ENCODE results near the gene VTN. TPM values are rescaled to one million over a fixed set of nuclear protein-coding genes. Genes with fewer than 3 reads are reported as not detected.

VTN gene
- total and polyA plus RNA-seq, 2 donors (not counting 3 experiments of a cell fraction or from before 2014, with no cell fraction given) = 1.1 TPM; not detected in 1

- no TSS peak for BruUV-seq (replicated peaks)
- no peak for TF ChIP-seq POLR2A (IDR thresholded peaks at IDR 0.05; ENCODE audit: low read depth, low read length)
- TF ChIP-seq EZH2 (IDR thresholded peaks at IDR 0.05; ENCODE audit: borderline replicate concordance, low read depth, low read length, severe bottlenecking) = no peak
- no peak for TF ChIP-seq POLR2AphosphoS5 (IDR thresholded peaks at IDR 0.05; ENCODE audit: insufficient read depth, low read depth, low read length)
Observed at GRCh38 chr17:28399808-28400207, 29.7 kb upstream of the VTN start.

GRCh38 chr17:28398280-28398981, 28.3 kb upstream of the VTN start:
- H3K79me2 ChIP-seq (ENCODE audit: control insufficient read depth, insufficient read depth, low read length) = no peaks in the 10 kb centered on the region
- H3K27ac ChIP-seq (ENCODE audit: insufficient read depth, low read depth, low read length) = no peak overlapping the region
- intact Hi-C loops (cut with micrococcal nuclease) = no loop called here
- H3K9me3 ChIP-seq (replicated peaks; ENCODE audit: control insufficient read depth, insufficient read depth, low read length) = no peaks in the 10 kb centered on the region
- H3K9me1 ChIP-seq (replicated peaks; ENCODE audit: control insufficient read depth, extremely low read depth, insufficient read depth, low read length) = no peaks in the 10 kb centered on the region
- no peaks in the 10 kb centered on the region for H3K27me3 ChIP-seq (ENCODE audit: control insufficient read depth in 2 of 2, insufficient read depth in 2 of 2, low read length in 2 of 2)
- FAIRE-seq (no peak), DNase-seq (ENCODE audit: low read depth, low spot score) (no peak)
- dilution Hi-C loops (cut with MboI; ENCODE audit: extremely low pct_ligation_motif_present, low sequenced_read_pairs) = no loop called here
- CTCF ChIA-PET = interaction anchor here (3.0 kb wide), 1 partner anchor 18 kb away, joined by 11 read pairs; no protein-coding TSS in a partner anchor
- H3K9ac ChIP-seq (replicated peaks; ENCODE audit: extremely low read depth, insufficient read depth, low read length) = no peak overlapping the region
- POLR2A ChIA-PET = no interaction called here
- H3K4me1 ChIP-seq (ENCODE audit: control insufficient read depth, extremely low read depth, insufficient read depth, low read length) = peaks cover 10% of the 10 kb centered on the region
- BruUV-seq (replicated peaks) = no TSS peak
- H3K4me3 ChIP-seq (replicated peaks in 1 of 3; ENCODE audit: insufficient read depth in 1 of 3, low read depth in 1 of 3, low read length in 3 of 3) = no peak overlapping the region
- H2AFZ ChIP-seq (ENCODE audit: low read depth, low read length) = no peak overlapping the region
- TF ChIP-seq EZH2 (IDR thresholded peaks at IDR 0.05; ENCODE audit: borderline replicate concordance, low read depth, low read length, severe bottlenecking) (no peak), CTCF (IDR thresholded peaks at IDR 0.05; ENCODE audit: extremely low read depth in 1 of 2, insufficient read depth in 1 of 2, low read depth in 1 of 2, low read length in 2 of 2) (no peak), POLR2A (IDR thresholded peaks at IDR 0.05; ENCODE audit: low read depth, low read length) (no peak), MAX (IDR thresholded peaks at IDR 0.05; ENCODE audit: insufficient read depth, insufficient read length) (no peak), JUN (IDR thresholded peaks at IDR 0.05; ENCODE audit: borderline replicate concordance, insufficient read depth, insufficient read length, low read depth) (no peak), GATA2 (IDR thresholded peaks at IDR 0.05; ENCODE audit: insufficient read depth, insufficient read length, low read depth, low read length) (no peak)
- no peaks in the 10 kb centered on the region for H3K36me3 ChIP-seq (ENCODE audit: control insufficient read depth in 2 of 2, extremely low read depth in 1 of 2, insufficient read depth in 2 of 2, low read length in 2 of 2)
- H4K20me1 ChIP-seq (replicated peaks; ENCODE audit: control insufficient read depth, extremely low read depth, insufficient read depth, low read length) = no peaks in the 10 kb centered on the region
- no peak overlapping the region for H3K4me2 ChIP-seq (ENCODE audit: insufficient read depth, low read length)

More at GRCh38 chr17:28399808-28400207, 29.7 kb upstream of the VTN start:
- peaks cover 6% of the 10 kb centered on the region for H3K4me1 ChIP-seq (ENCODE audit: control insufficient read depth, extremely low read depth, insufficient read depth, low read length)
- no peak for FAIRE-seq
- H3K36me3 ChIP-seq (ENCODE audit: control insufficient read depth in 2 of 2, extremely low read depth in 1 of 2, insufficient read depth in 2 of 2, low read length in 2 of 2) = no peaks in the 10 kb centered on the region
- no peak overlapping the region for H3K4me2 ChIP-seq (ENCODE audit: insufficient read depth, low read length)
- no peaks in the 10 kb centered on the region for H3K27me3 ChIP-seq (ENCODE audit: control insufficient read depth in 2 of 2, insufficient read depth in 2 of 2, low read length in 2 of 2)
- no peaks in the 10 kb centered on the region for H3K9me3 ChIP-seq (replicated peaks; ENCODE audit: control insufficient read depth, insufficient read depth, low read length)
- H3K9ac ChIP-seq (replicated peaks; ENCODE audit: extremely low read depth, insufficient read depth, low read length) = no peak overlapping the region
- ChIA-PET POLR2A (interaction anchor here (0.6 kb wide), 1 partner anchor 26 kb away, joined by 5 read pairs; no protein-coding TSS in a partner anchor), CTCF (interaction anchor here (2.8 kb wide), 1 partner anchor 17 kb away, joined by 15 read pairs; no protein-coding TSS in a partner anchor)
- no peak overlapping the region for H3K27ac ChIP-seq (ENCODE audit: insufficient read depth, low read depth, low read length)
- no peaks in the 10 kb centered on the region for H3K9me1 ChIP-seq (replicated peaks; ENCODE audit: control insufficient read depth, extremely low read depth, insufficient read depth, low read length)
- DNase-seq (ENCODE audit: low read depth, low spot score) = no peak
- no peaks in the 10 kb centered on the region for H3K79me2 ChIP-seq (ENCODE audit: control insufficient read depth, insufficient read depth, low read length)
- H2AFZ ChIP-seq (ENCODE audit: low read depth, low read length) = no peak overlapping the region
- H4K20me1 ChIP-seq (replicated peaks; ENCODE audit: control insufficient read depth, extremely low read depth, insufficient read depth, low read length) = no peaks in the 10 kb centered on the region
- intact Hi-C loops (cut with micrococcal nuclease) = no loop called here
- no peak overlapping the region for H3K4me3 ChIP-seq (replicated peaks in 1 of 3; ENCODE audit: insufficient read depth in 1 of 3, low read depth in 1 of 3, low read length in 3 of 3)
- dilution Hi-C loops (cut with MboI; ENCODE audit: extremely low pct_ligation_motif_present, low sequenced_read_pairs) = no loop called here

All from endothelial cell of umbilical vein (primary cell).